Lung (tissue), 12 donors: ENCODE measurements around the gene SEPTIN1. TPM values are rescaled to one million over a fixed set of nuclear protein-coding genes. Genes with fewer than 3 reads are reported as not detected.
"Not testable (repeated sequence)": the region's sequence is repeated elsewhere in the genome, so short reads cannot be mapped to it uniquely, and the experiment has no call there.

ENCODE experiments used
- ATAC-seq: fragments of 200-7000 bp; cut with Tn5 transposase; one replicate; pipeline ENCODE4 v1.9.1; 2020; ENCODE audit warnings: moderate number of reproducible peaks; ENCODE audit not compliant: insufficient read depth, low FRiP score
- DNase-seq, 3 donors: peaks; one replicate each; pipeline ENCODE4 v3.0.0-alpha.2; 2013 to 2017
- H3K27ac ChIP-seq, 2 donors: one replicate each; pipeline ENCODE4 v1.5.1; 2013; ENCODE audit warnings: mild to moderate bottlenecking in 2 of 2, moderate library complexity in 2 of 2, control low read depth in 1 of 2, inconsistent platforms in 1 of 2, low read depth in 1 of 2, low read length in 1 of 2
- H3K27me3 ChIP-seq, 3 donors: one replicate each; pipeline ENCODE4 v1.5.1; 2013; ENCODE audit warnings: low read length in 2 of 3; ENCODE audit not compliant: control insufficient read depth in 3 of 3, insufficient read depth in 3 of 3
- H3K36me3 ChIP-seq, 4 donors: one replicate each; pipeline ENCODE4 v1.5.1; 2013; ENCODE audit warnings: low read length in 4 of 4, mild to moderate bottlenecking in 1 of 4, moderate library complexity in 1 of 4; ENCODE audit not compliant: control insufficient read depth in 4 of 4, insufficient read depth in 4 of 4
- H3K4me1 ChIP-seq, 5 donors: one replicate each; pipeline ENCODE4 v1.5.1; 2013; ENCODE audit warnings: low read length in 5 of 5, mild to moderate bottlenecking in 2 of 5, moderate library complexity in 1 of 5; ENCODE audit not compliant: control insufficient read depth in 5 of 5, insufficient read depth in 5 of 5
- H3K4me3 ChIP-seq: one replicate; pipeline ENCODE4 v1.5.1; 2013; ENCODE audit warnings: mild to moderate bottlenecking, control low read depth, moderate library complexity
- H3K9ac ChIP-seq, 2 donors: one replicate each; pipeline ENCODE4 v1.5.1; 2013; ENCODE audit warnings: low read length in 2 of 2, control low read depth in 1 of 2; ENCODE audit not compliant: insufficient read depth in 1 of 2
- H3K9me3 ChIP-seq, 4 donors: one replicate each; pipeline ENCODE4 v1.5.1; 2013; ENCODE audit warnings: low read length in 3 of 4, mild to moderate bottlenecking in 1 of 4, moderate library complexity in 1 of 4; ENCODE audit not compliant: control insufficient read depth in 4 of 4, insufficient read depth in 3 of 4
- WGBS, 2 donors: extraction: QIAGEN DNeasy Blood & Tissue Kit; methylation state at CpG; one replicate each; pipeline ENCODE4 v1.1.7; 2013; 5-methylcytosine and 5-hydroxymethylcytosine counted together
- polyA plus RNA-seq, 2 donors: library from polyadenylated mRNA; stranded (reverse); fragments of 200-250 nt; gene quantifications; one replicate each; pipeline ENCODE4 v1.2.1, GENCODE V29; 2013
- total RNA-seq, 2 donors: library from RNA; depleted of rRNA in 1 of 2; stranded (reverse); fragments of >200 nt in 1 of 2; gene quantifications; one replicate each; pipeline ENCODE4 v1.2.1, GENCODE V29; 2014 to 2021
- TF ChIP-seq, protein P1 (sequence below): IDR thresholded peaks from 2 replicates; pipeline ENCODE4 v1.5.1; 2012; ENCODE audit warnings: mild to moderate bottlenecking; ENCODE audit errors: control extremely low read depth, extremely low read depth
- donor health status: control.
- donor health status: control.
- donor health status: Bipolar disorder and iron deficiency.
- donor health status: healthy.
- donor health status: DM: yes; HTN: yes; CAD: no.

Gene SEPTIN1
- total and polyA plus RNA-seq, 4 donors: 3.3 to 7.3 (median 5.2) TPM

DNA sequence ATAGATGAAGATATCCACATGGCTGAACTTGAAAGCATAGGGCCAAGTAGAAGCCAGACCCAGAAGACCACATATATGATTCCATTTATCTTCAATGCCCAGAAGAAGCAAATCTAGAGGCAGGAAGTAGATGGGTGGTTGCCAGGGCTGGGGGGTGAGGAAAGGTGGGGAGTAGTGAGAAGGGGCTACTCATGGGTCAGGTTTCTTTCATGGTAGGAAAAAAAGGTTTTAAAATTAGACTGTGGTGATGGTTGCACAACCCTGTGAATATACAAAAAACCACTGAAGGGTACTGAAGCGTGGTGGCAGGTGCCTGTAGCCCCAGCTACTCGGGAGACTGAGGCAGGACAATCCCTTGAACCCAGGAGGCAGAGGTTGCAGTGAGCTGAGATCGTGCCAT lies 32.7 kb downstream of the SEPTIN1 start:
- Histone ChIP-seq H3K9ac (no peak overlapping the region), H3K36me3 (peaks cover 0 to 27% (median 16%) of the 10 kb centered on the region in 4 donors), H3K4me1 (peaks cover 0 to 16% (median 8%) of the 10 kb centered on the region in 5 donors), H3K4me3 (no peak overlapping the region), H3K27ac (no peak overlapping the region), H3K9me3 (no peaks in the 10 kb centered on the region), H3K27me3 (no peaks in the 10 kb centered on the region)
- no peak for ATAC-seq
- WGBS, 2 donors: 37 to 76% methylated on average over 3 of the region's 3 CpGs
- TF ChIP-seq, protein P1, sequence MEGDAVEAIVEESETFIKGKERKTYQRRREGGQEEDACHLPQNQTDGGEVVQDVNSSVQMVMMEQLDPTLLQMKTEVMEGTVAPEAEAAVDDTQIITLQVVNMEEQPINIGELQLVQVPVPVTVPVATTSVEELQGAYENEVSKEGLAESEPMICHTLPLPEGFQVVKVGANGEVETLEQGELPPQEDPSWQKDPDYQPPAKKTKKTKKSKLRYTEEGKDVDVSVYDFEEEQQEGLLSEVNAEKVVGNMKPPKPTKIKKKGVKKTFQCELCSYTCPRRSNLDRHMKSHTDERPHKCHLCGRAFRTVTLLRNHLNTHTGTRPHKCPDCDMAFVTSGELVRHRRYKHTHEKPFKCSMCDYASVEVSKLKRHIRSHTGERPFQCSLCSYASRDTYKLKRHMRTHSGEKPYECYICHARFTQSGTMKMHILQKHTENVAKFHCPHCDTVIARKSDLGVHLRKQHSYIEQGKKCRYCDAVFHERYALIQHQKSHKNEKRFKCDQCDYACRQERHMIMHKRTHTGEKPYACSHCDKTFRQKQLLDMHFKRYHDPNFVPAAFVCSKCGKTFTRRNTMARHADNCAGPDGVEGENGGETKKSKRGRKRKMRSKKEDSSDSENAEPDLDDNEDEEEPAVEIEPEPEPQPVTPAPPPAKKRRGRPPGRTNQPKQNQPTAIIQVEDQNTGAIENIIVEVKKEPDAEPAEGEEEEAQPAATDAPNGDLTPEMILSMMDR: no peak
- no peak for DNase-seq

DNA sequence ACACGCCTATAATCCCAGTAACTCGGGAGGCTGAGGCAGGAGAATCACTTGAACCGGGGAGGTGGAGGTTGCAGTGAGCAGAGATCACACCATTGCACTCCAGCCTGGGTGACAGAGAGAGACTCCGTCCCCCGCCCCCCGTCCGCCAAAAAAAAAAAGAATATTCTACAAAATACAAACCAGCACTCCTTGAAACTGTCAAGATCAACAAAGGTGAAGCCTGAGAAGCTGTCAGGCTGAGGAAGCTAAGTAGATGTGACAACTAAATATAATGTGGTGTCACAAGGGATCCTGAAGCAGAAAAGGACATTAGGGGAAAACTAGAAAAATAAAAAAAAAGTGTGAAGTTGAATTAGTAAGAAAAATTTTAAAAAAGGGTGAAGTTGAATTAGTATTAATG lies 33.4 kb downstream of the SEPTIN1 start:
- peaks cover 0 to 13% (median 6%) of the 10 kb centered on the region in 5 donors for H3K4me1 ChIP-seq
- H3K9ac ChIP-seq: no peak overlapping the region
- peaks cover 0 to 27% (median 16%) of the 10 kb centered on the region in 4 donors for H3K36me3 ChIP-seq
- H3K9me3 ChIP-seq: no peaks in the 10 kb centered on the region
- no peak overlapping the region for H3K4me3 ChIP-seq
- no peak overlapping the region for H3K27ac ChIP-seq
- ATAC-seq (no peak), DNase-seq (no peak)
- TF ChIP-seq, protein P1: no peak
- WGBS, 2 donors: 92 to 98% methylated on average over 7 of the region's 7 CpGs
- H3K27me3 ChIP-seq: no peaks in the 10 kb centered on the region

DNA sequence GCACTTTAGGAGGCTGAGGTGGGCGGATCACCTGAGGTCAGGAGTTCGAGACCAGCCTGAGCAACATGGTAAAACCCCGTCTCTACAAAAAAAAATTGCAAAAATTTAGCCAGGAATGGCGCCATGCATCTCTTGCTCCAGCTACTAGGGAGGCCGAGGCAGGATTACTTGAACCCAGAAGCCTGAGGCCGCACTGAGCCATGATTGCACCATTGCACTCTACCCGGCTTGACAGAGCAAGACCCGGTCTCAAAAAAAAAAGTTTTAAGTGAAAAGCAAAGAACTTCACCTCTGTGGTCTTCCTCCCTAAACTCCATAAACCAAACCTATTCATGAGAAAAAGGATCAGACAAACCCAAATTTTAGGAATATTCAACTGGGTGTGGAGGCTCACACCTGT lies 34.2 kb downstream of the SEPTIN1 start:
- H3K27ac ChIP-seq: no peak overlapping the region
- no peaks in the 10 kb centered on the region for H3K27me3 ChIP-seq
- no peak overlapping the region for H3K9ac ChIP-seq
- WGBS, 2 donors: 95 to 96% methylated on average over 8 of the region's 8 CpGs
- DNase-seq (no peak), ATAC-seq (no peak)
- TF ChIP-seq, protein P1: no peak
- H3K9me3 ChIP-seq: no peaks in the 10 kb centered on the region
- H3K4me1 ChIP-seq: peaks cover 0 to 9% (median 5%) of the 10 kb centered on the region in 5 donors
- H3K4me3 ChIP-seq: no peak overlapping the region
- peaks cover 0 to 20% (median 11%) of the 10 kb centered on the region in 4 donors for H3K36me3 ChIP-seq

- no peak overlapping the region for H3K9ac ChIP-seq
- ATAC-seq (no peak), DNase-seq (no peak)
- no peaks in the 10 kb centered on the region for H3K9me3 ChIP-seq
- peaks cover 0 to 6% (median 4%) of the 10 kb centered on the region in 4 donors for H3K36me3 ChIP-seq
- no peak overlapping the region for H3K4me3 ChIP-seq
- TF ChIP-seq, protein P1: no peak
- H3K4me1 ChIP-seq: no peaks in the 10 kb centered on the region
- 88 to 94% methylated on average over 3 of the region's 3 CpGs for WGBS, 2 donors
- no peaks in the 10 kb centered on the region for H3K27me3 ChIP-seq
- H3K27ac ChIP-seq: no peak overlapping the region
Measured at GRCh38 chr16:30346286-30346685, 36.1 kb downstream of the SEPTIN1 start.

DNA sequence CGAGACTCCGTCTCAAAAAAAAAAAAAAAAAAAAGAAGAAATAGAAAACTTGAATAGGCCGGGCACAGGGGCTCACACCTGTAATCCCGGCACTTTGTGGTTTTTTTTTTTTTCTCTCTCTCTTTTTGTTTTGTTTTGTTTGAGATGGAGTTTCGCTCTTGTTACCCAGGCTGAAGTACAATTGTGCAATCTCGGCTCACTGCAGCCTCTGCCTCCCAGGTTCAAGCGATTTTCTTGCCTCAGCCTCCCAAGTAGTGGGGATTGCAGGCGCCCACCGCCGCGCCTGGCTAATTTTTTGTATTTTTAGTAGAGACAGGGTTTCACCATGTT lies 38.9 kb downstream of the SEPTIN1 start:
- H3K4me1 ChIP-seq, ATAC-seq: not testable (repeated sequence)
- 86 to 89% methylated on average over 11 of the region's 11 CpGs for WGBS, 2 donors

More for the DNA sequence above, 38.9 kb downstream of the SEPTIN1 start:
- H3K9ac ChIP-seq, H3K36me3 ChIP-seq, H3K9me3 ChIP-seq, H3K27me3 ChIP-seq, H3K4me3 ChIP-seq, H3K27ac ChIP-seq, DNase-seq: not testable (repeated sequence)
